ENCODE data around the gene TFF3.
"Not testable (repeated sequence)": the region's sequence is repeated elsewhere in the genome, so short reads cannot be mapped to it uniquely, and the experiment has no call there.

The TFF3 gene

GRCh38 chr21:42295845-42296244 is 19.4 kb downstream of the TFF3 start:
- H3K23ac ChIP-seq (ENCODE audit: low read length in 2 of 2), result no peak overlapping the region
- no peak overlapping the region for H2BK15ac ChIP-seq (ENCODE audit: low read depth, poor library complexity, severe bottlenecking)
- no peak overlapping the region for H2AK5ac ChIP-seq (ENCODE audit: low read length, severe bottlenecking)
- H3K4me3 ChIP-seq (ENCODE audit: insufficient read depth in 1 of 2, low read depth in 1 of 2, low read length in 2 of 2), result no peak overlapping the region
- H4K91ac ChIP-seq (ENCODE audit: low read length), result no peak overlapping the region
- H2AFZ ChIP-seq (ENCODE audit: low read depth, low read length), result no peak overlapping the region
- H3K4me2 ChIP-seq (ENCODE audit: low read length, poor library complexity, severe bottlenecking), result no peak overlapping the region
- H2BK120ac ChIP-seq (ENCODE audit: low read depth, low read length), result no peak overlapping the region
- H3K36me3 ChIP-seq (ENCODE audit: control insufficient read depth in 1 of 2, insufficient read depth in 2 of 2, low read depth in 1 of 2, low read length in 2 of 2), result no peaks in the 10 kb centered on the region
- H3K14ac ChIP-seq (ENCODE audit: low read length in 2 of 2), result no peak overlapping the region
- no peak for DNase-seq
- no peaks in the 10 kb centered on the region for H3K79me1 ChIP-seq (replicated peaks; ENCODE audit: low read length, poor library complexity, severe bottlenecking)
- 90% methylated on average over 15 of the region's 15 CpGs for WGBS
- no peak overlapping the region for H3K27ac ChIP-seq (ENCODE audit: low read length, poor library complexity, severe bottlenecking)
- no peak overlapping the region for H3K9ac ChIP-seq (ENCODE audit: low read length)
- H3K9me3 ChIP-seq (ENCODE audit: control insufficient read depth, low read length), result no peaks in the 10 kb centered on the region
- no peak overlapping the region for H3K4ac ChIP-seq (ENCODE audit: low read depth in 1 of 2, low read length in 2 of 2)
- no peak overlapping the region for H2BK12ac ChIP-seq (ENCODE audit: low read length in 2 of 2)
- no peak overlapping the region for H3K18ac ChIP-seq (ENCODE audit: low read depth in 1 of 2, low read length in 2 of 2)
- peaks cover 44 to 48% of the 10 kb centered on the region in 2 experiments for H3K27me3 ChIP-seq (ENCODE audit: control insufficient read depth in 1 of 2, insufficient read depth in 1 of 2, low read length in 2 of 2)
- H2BK5ac ChIP-seq (ENCODE audit: low read depth, low read length, poor library complexity, severe bottlenecking), result no peak overlapping the region
- no peak overlapping the region for H4K8ac ChIP-seq (ENCODE audit: low read length)
- H3K4me1 ChIP-seq (ENCODE audit: control insufficient read depth, insufficient read depth, low read depth, low read length), result peaks cover 10% of the 10 kb centered on the region

- Histone ChIP-seq H3K23ac (ENCODE audit: low read length in 2 of 2) (no peak overlapping the region), H4K91ac (ENCODE audit: low read length) (no peak overlapping the region), H3K4me2 (ENCODE audit: low read length, poor library complexity, severe bottlenecking) (no peak overlapping the region), H2BK12ac (ENCODE audit: low read length in 2 of 2) (no peak overlapping the region), H3K36me3 (ENCODE audit: control insufficient read depth in 1 of 2, insufficient read depth in 2 of 2, low read depth in 1 of 2, low read length in 2 of 2) (peaks cover 0 to 3% of the 10 kb centered on the region in 2 experiments), H3K79me1 (replicated peaks; ENCODE audit: low read length, poor library complexity, severe bottlenecking) (no peaks in the 10 kb centered on the region), H3K4me1 (ENCODE audit: control insufficient read depth, insufficient read depth, low read depth, low read length) (peaks cover 6% of the 10 kb centered on the region), H3K27me3 (ENCODE audit: control insufficient read depth in 1 of 2, insufficient read depth in 1 of 2, low read length in 2 of 2) (peaks cover 35 to 36% of the 10 kb centered on the region in 2 experiments), H3K9me3 (ENCODE audit: control insufficient read depth, low read length) (no peaks in the 10 kb centered on the region), H2BK15ac (ENCODE audit: low read depth, poor library complexity, severe bottlenecking) (no peak overlapping the region), H3K14ac (ENCODE audit: low read length in 2 of 2) (no peak overlapping the region), H3K18ac (ENCODE audit: low read depth in 1 of 2, low read length in 2 of 2) (no peak overlapping the region), H2BK120ac (ENCODE audit: low read depth, low read length) (no peak overlapping the region), H3K4ac (ENCODE audit: low read depth in 1 of 2, low read length in 2 of 2) (no peak overlapping the region), H3K4me3 (ENCODE audit: insufficient read depth in 1 of 2, low read depth in 1 of 2, low read length in 2 of 2) (no peak overlapping the region), H3K27ac (ENCODE audit: low read length, poor library complexity, severe bottlenecking) (no peak overlapping the region), H4K8ac (ENCODE audit: low read length) (no peak overlapping the region), H2BK5ac (ENCODE audit: low read depth, low read length, poor library complexity, severe bottlenecking) (no peak overlapping the region), H2AFZ (ENCODE audit: low read depth, low read length) (no peak overlapping the region), H2AK5ac (ENCODE audit: low read length, severe bottlenecking) (no peak overlapping the region), H3K9ac (ENCODE audit: low read length) (no peak overlapping the region)
- 89% methylated on average over 22 of the region's 22 CpGs for WGBS
- no peak for DNase-seq
These were observed 20.8 kb downstream of the TFF3 start for GRCh38 chr21:42294273-42294880.

- Histone ChIP-seq H2BK15ac (ENCODE audit: low read depth, poor library complexity, severe bottlenecking) (no peak overlapping the region), H4K8ac (ENCODE audit: low read length) (no peak overlapping the region)
- DNase-seq, result no peak
These were observed 21.4 kb downstream of the TFF3 start for GRCh38 chr21:42293649-42294272.

GRCh38 chr21:42292563-42293142 is 22.6 kb downstream of the TFF3 start:
- H2BK12ac ChIP-seq (ENCODE audit: low read length in 2 of 2), result not testable (repeated sequence)

More at GRCh38 chr21:42293649-42294272, 21.4 kb downstream of the TFF3 start:
- Histone ChIP-seq H2BK120ac (ENCODE audit: low read depth, low read length) (no peak overlapping the region), H3K27me3 (ENCODE audit: control insufficient read depth in 1 of 2, insufficient read depth in 1 of 2, low read length in 2 of 2) (peaks cover 29 to 31% of the 10 kb centered on the region in 2 experiments), H3K36me3 (ENCODE audit: control insufficient read depth in 1 of 2, insufficient read depth in 2 of 2, low read depth in 1 of 2, low read length in 2 of 2) (peaks cover 0 to 3% of the 10 kb centered on the region in 2 experiments), H3K9me3 (ENCODE audit: control insufficient read depth, low read length) (no peaks in the 10 kb centered on the region), H3K14ac (ENCODE audit: low read length in 2 of 2) (no peak overlapping the region), H3K79me1 (replicated peaks; ENCODE audit: low read length, poor library complexity, severe bottlenecking) (no peaks in the 10 kb centered on the region), H3K23ac (ENCODE audit: low read length in 2 of 2) (no peak overlapping the region), H3K4me1 (ENCODE audit: control insufficient read depth, insufficient read depth, low read depth, low read length) (peaks cover 6% of the 10 kb centered on the region), H3K27ac (ENCODE audit: low read length, poor library complexity, severe bottlenecking) (no peak overlapping the region), H3K9ac (ENCODE audit: low read length) (no peak overlapping the region), H2AK5ac (ENCODE audit: low read length, severe bottlenecking) (no peak overlapping the region), H3K18ac (ENCODE audit: low read depth in 1 of 2, low read length in 2 of 2) (no peak overlapping the region), H4K91ac (ENCODE audit: low read length) (no peak overlapping the region), H2BK5ac (ENCODE audit: low read depth, low read length, poor library complexity, severe bottlenecking) (no peak overlapping the region), H3K4me2 (ENCODE audit: low read length, poor library complexity, severe bottlenecking) (no peak overlapping the region), H3K4ac (ENCODE audit: low read depth in 1 of 2, low read length in 2 of 2) (no peak overlapping the region), H2BK12ac (ENCODE audit: low read length in 2 of 2) (no peak overlapping the region), H3K4me3 (ENCODE audit: insufficient read depth in 1 of 2, low read depth in 1 of 2, low read length in 2 of 2) (no peak overlapping the region), H2AFZ (ENCODE audit: low read depth, low read length) (no peak overlapping the region)
- WGBS, result 88% methylated on average over 17 of the region's 17 CpGs

More at GRCh38 chr21:42292563-42293142, 22.6 kb downstream of the TFF3 start:
- H3K79me1 ChIP-seq (replicated peaks; ENCODE audit: low read length, poor library complexity, severe bottlenecking); H3K18ac ChIP-seq (ENCODE audit: low read depth in 1 of 2, low read length in 2 of 2); H2BK15ac ChIP-seq (ENCODE audit: low read depth, poor library complexity, severe bottlenecking); H2AK5ac ChIP-seq (ENCODE audit: low read length, severe bottlenecking); H2AFZ ChIP-seq (ENCODE audit: low read depth, low read length); H3K9me3 ChIP-seq (ENCODE audit: control insufficient read depth, low read length); H3K4me2 ChIP-seq (ENCODE audit: low read length, poor library complexity, severe bottlenecking); H2BK5ac ChIP-seq (ENCODE audit: low read depth, low read length, poor library complexity, severe bottlenecking); H3K27ac ChIP-seq (ENCODE audit: low read length, poor library complexity, severe bottlenecking); H2BK120ac ChIP-seq (ENCODE audit: low read depth, low read length); H4K8ac ChIP-seq (ENCODE audit: low read length); H3K4ac ChIP-seq (ENCODE audit: low read depth in 1 of 2, low read length in 2 of 2); H3K4me1 ChIP-seq (ENCODE audit: control insufficient read depth, insufficient read depth, low read depth, low read length); H3K23ac ChIP-seq (ENCODE audit: low read length in 2 of 2); H3K36me3 ChIP-seq (ENCODE audit: control insufficient read depth in 1 of 2, insufficient read depth in 2 of 2, low read depth in 1 of 2, low read length in 2 of 2); H3K9ac ChIP-seq (ENCODE audit: low read length); DNase-seq: not testable (repeated sequence)
- WGBS, result 93% methylated on average over 4 of the region's 4 CpGs
- peaks cover 20 to 24% of the 10 kb centered on the region in 2 experiments for H3K27me3 ChIP-seq (ENCODE audit: control insufficient read depth in 1 of 2, insufficient read depth in 1 of 2, low read length in 2 of 2)
- H3K4me3 ChIP-seq (ENCODE audit: insufficient read depth in 1 of 2, low read depth in 1 of 2, low read length in 2 of 2), result peak overlapping the region in 1 of 2 experiments; percentile 6
- H3K14ac ChIP-seq (ENCODE audit: low read length in 2 of 2), result peak overlapping the region in 1 of 2 experiments; percentile 68
- peak overlapping the region; percentile 34 for H4K91ac ChIP-seq (ENCODE audit: low read length)

All from mesenchymal stem cell (in vitro differentiated cells and primary cell).